Upper lobe of left lung (tissue), 4 donors: ENCODE data around the gene ILK.

Source experiments
- EP300 ChIP-seq, 4 donors: sonication (generic); formaldehyde crosslinking; IDR thresholded peaks; one replicate each; pipeline ENCODE4 v1.5.1; 2017; ENCODE audit warnings: antibody characterized with exemption in 4 of 4, control low read depth in 2 of 4
- POLR2A ChIP-seq, 4 donors: fragments of 450-650 bp; IDR thresholded peaks; one replicate each; pipeline ENCODE4 v1.5.1; 2016 to 2017; ENCODE audit warnings: antibody characterized with exemption in 4 of 4, mild to moderate bottlenecking in 2 of 4
- POLR2AphosphoS5 ChIP-seq, 2 donors: sonication (generic); formaldehyde crosslinking; IDR thresholded peaks; one replicate each; pipeline ENCODE4 v1.5.1; 2017; ENCODE audit warnings: antibody characterized with exemption in 2 of 2
- TF ChIP-seq, protein P1 (sequence below), 6 experiments: fragments of 450-650 bp in 4 of 6; fragments of 200-600 bp in 2 of 6; sonication (generic) in 2 of 6; IDR thresholded peaks; one replicate each; pipeline ENCODE4 v1.5.1; 2016 to 2019; ENCODE audit warnings: antibody characterized with exemption in 6 of 6

DNA sequence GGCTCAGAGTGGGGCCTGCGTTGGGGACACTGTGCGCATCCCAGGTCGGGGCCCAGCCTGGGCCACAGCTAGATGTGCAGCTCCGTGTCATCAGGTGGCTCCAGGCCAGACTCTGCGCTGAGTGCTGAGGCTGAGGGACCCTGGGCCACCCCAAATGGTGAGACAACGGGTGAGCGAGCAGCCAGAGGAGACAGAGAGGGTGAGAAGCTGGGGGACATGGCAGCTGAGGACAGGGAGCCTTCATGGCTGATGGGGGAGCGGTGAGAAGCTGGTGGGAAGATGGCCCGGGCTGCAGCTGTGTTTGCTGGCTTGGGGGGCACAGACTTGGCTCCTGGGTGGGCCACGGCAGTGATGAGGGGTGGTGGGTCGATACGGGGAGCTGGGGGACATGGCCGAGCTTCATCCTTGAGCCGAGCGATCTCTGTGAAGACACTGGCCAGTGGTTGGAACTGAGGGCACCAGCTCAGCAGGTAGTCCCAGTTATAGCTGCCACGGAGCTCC lies 18.2 kb downstream of the ILK start:
- TF ChIP-seq, protein P1, sequence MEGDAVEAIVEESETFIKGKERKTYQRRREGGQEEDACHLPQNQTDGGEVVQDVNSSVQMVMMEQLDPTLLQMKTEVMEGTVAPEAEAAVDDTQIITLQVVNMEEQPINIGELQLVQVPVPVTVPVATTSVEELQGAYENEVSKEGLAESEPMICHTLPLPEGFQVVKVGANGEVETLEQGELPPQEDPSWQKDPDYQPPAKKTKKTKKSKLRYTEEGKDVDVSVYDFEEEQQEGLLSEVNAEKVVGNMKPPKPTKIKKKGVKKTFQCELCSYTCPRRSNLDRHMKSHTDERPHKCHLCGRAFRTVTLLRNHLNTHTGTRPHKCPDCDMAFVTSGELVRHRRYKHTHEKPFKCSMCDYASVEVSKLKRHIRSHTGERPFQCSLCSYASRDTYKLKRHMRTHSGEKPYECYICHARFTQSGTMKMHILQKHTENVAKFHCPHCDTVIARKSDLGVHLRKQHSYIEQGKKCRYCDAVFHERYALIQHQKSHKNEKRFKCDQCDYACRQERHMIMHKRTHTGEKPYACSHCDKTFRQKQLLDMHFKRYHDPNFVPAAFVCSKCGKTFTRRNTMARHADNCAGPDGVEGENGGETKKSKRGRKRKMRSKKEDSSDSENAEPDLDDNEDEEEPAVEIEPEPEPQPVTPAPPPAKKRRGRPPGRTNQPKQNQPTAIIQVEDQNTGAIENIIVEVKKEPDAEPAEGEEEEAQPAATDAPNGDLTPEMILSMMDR (IDR thresholded peaks at IDR 0.05): no peak
- no peak for TF ChIP-seq EP300 (IDR thresholded peaks at IDR 0.05)
- no peak for TF ChIP-seq POLR2A (IDR thresholded peaks at IDR 0.05)
- no peak for TF ChIP-seq POLR2AphosphoS5 (IDR thresholded peaks at IDR 0.05)
